C4-2B (cell line): ENCODE measurements around the gene CPB2.

ENCODE experiments used
- H3K27ac ChIP-seq: fragments of 450-650 bp; 2 replicates; pipeline ENCODE4 v1.5.1; 2017
- ZFX ChIP-seq: fragments of 450-650 bp; IDR thresholded peaks from 2 replicates; pipeline ENCODE4 v1.6.1; 2017
- TF ChIP-seq, protein P1 (sequence below): fragments of 450-650 bp; conservative IDR thresholded peaks from 2 replicates; pipeline ENCODE4 v1.5.1; 2017; ENCODE audit warnings: mild to moderate bottlenecking

CPB2 gene, protein sequence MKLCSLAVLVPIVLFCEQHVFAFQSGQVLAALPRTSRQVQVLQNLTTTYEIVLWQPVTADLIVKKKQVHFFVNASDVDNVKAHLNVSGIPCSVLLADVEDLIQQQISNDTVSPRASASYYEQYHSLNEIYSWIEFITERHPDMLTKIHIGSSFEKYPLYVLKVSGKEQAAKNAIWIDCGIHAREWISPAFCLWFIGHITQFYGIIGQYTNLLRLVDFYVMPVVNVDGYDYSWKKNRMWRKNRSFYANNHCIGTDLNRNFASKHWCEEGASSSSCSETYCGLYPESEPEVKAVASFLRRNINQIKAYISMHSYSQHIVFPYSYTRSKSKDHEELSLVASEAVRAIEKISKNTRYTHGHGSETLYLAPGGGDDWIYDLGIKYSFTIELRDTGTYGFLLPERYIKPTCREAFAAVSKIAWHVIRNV

DNA sequence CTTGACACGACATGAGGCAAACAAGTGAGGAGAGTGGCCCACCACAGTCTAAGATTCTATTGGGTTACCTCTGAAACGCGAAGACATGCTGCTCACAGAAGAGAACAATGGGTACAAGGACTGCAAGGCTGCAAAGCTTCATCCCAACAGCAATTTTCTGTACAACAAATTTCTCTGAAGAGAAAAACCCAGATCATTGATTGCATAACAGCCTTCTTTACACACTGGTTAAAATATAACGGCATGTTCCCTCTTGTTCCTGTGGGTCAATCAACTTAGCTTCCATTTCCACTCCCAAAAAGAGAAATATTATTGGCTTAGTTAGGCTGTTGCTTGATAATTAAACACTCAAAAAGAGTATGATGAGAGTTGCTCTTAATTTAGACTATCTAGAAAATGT is at the start of gene CPB2:
TSS of gene CPB2 (minus strand) at position 166 of the 400 bp plus-strand sequence. CDS start at position 142, 24 bp downstream.
- TF ChIP-seq, protein P1, sequence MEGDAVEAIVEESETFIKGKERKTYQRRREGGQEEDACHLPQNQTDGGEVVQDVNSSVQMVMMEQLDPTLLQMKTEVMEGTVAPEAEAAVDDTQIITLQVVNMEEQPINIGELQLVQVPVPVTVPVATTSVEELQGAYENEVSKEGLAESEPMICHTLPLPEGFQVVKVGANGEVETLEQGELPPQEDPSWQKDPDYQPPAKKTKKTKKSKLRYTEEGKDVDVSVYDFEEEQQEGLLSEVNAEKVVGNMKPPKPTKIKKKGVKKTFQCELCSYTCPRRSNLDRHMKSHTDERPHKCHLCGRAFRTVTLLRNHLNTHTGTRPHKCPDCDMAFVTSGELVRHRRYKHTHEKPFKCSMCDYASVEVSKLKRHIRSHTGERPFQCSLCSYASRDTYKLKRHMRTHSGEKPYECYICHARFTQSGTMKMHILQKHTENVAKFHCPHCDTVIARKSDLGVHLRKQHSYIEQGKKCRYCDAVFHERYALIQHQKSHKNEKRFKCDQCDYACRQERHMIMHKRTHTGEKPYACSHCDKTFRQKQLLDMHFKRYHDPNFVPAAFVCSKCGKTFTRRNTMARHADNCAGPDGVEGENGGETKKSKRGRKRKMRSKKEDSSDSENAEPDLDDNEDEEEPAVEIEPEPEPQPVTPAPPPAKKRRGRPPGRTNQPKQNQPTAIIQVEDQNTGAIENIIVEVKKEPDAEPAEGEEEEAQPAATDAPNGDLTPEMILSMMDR, result no peak
- no peak for TF ChIP-seq ZFX
- no peak within 1 kb of the TSS for H3K27ac ChIP-seq

DNA sequence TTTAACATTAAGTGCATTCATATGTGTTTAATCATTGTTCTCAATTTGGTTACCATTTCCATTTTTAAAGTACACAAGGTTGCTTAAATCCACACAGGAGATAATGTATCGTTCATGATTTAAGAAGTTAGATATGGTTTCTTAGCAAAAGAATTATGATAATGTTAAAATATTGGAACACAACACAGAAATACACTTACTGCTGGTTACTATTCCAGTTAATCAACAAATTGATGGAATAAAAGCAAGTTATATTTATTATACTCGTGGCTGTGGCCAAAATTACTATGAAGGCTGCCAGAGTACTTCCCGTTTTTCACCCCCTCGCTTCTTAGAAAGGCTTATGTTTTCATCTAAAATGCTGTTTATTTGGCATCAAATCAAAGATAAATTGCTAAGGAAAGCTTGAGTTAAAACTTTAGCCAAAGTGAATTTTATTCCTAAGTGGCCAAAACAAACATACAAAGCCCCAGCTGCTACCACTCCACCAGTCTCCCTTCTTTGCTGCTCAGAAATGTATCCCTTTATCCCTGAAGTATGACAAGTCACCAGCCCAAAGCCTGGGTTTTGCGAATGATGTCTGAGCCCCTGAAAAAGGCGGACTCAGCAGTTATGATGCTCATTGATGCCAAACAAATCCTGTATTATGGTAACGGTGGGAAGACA is 49.4 kb upstream of the CPB2 start:
- TF ChIP-seq ZFX, result no peak
- H3K27ac ChIP-seq, result no peak overlapping the region

DNA sequence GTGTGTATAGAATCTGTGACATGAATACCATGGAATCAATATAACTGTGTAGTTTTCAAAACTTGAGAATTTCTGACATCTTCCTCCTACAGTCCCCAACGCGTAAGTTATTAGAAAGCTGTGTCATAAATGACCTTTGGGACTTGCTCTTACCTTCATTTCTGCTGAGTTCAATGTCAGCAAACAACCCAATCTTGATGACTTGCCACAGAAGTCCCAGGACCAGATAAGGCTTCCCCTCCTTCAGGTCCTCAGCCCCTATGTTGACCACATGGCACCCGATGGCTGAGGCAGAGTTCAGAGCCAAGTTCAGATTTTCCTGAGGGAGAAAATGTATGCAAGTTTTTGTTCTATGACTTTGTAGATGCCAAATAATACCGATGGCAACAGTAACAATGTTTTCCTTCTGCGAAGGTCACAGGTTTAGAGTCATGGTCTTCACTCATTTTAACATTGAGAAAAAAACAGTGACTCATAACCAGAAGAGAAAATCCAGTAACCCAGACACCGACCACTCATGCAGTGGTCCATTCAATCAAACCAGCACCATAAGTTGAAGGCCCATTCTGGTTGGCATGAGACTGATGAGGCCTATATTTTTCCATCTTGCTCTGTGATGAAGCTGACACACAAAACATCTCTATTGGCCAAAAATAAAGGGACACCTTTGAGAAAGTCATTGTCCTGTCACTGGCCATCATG is 47.9 kb upstream of the CPB2 start:
- TF ChIP-seq ZFX, result no peak
- TF ChIP-seq, protein P1, result no peak
- H3K27ac ChIP-seq, result no peak overlapping the region

DNA sequence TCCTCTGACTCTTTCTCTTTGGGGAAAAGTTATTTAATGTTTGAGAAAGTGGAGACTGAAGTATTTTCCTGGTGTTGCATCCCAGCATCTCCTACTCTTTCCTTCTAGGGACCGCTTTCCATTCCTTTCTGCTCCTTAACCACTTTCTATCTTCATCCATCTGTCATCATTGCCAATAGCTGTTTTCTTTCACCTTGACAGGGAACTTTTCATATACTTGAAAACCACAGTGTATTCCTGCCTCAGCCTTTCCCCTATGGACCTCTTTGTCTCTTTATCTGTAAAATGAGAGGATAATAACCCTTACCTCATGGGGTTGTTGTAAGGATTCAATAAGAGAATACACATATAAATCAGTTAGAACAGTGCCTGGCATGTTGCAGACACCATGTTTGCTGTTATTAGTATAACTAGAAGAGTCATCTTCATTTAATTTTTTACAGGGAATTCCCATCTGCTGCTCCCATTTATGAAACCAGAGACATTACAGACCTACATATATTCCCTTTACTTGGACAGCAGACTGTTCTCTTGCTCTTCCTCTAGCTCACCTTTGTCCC is 45.4 kb upstream of the CPB2 start:
- H3K27ac ChIP-seq, result no peak overlapping the region
- no peak for TF ChIP-seq ZFX
- TF ChIP-seq, protein P1, result no peak

DNA sequence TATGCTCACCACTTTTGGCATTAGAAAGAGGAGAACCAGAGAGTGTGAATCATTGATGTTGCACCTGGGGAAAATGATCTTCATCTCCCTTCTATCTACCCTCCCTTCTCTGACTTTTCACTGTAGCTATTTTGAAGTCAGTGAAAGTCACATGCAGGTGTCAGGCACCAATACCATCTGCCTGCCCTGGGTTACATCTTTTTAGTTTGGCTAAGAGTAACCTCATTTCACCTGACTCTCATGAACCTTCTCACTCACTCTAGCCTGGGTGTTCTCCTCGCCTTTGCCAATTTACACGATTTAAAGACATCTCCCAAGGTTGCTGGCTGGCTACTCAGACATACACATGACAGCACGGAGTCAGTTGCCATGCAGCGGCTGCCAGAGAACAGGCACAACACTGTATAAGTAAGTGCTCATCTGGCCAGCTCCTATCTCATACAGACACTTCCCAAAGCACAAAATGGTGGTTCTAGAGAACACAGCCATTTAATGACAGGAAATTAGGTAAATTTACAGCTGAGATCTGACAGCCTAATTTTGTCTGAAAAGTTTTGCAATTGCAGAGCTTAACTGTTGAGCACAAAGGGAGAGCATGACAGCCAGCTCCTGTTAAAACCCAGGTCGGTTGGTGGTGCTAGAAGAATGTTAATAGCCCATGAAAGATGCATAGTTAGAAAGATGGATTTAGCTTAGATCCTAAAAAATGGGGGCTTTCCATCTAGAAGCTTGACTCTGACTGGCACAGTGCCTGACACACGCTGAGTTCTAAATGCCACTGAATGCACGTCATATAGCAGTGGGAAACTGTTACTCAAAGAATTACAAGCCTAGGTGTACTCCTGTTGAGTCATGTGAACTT is 44.7 kb upstream of the CPB2 start:
- H3K27ac ChIP-seq, result no peak overlapping the region
- TF ChIP-seq ZFX, result no peak
- TF ChIP-seq, protein P1, result no peak

DNA sequence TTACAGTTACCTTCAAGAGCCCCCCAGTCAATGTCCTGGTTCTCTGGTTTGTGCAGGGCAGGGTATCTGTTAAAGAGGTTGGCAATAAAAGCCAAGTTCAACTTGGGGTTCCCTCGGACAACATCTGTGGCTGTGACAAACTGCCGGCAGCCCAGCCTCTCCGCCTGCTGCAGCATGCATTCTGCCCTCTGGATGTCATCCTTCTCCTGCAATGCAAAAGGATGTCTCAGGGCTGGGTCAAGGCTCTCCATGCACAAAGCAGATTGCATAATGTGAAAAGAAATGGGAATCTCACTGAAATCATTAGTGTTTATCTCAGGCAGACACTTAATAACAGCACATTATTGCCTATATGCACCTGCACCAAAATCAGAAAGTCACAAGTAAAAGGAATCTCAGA is 42.1 kb upstream of the CPB2 start:
- no peak for TF ChIP-seq ZFX
- TF ChIP-seq, protein P1, result peak; percentile 10
- no peak overlapping the region for H3K27ac ChIP-seq

DNA sequence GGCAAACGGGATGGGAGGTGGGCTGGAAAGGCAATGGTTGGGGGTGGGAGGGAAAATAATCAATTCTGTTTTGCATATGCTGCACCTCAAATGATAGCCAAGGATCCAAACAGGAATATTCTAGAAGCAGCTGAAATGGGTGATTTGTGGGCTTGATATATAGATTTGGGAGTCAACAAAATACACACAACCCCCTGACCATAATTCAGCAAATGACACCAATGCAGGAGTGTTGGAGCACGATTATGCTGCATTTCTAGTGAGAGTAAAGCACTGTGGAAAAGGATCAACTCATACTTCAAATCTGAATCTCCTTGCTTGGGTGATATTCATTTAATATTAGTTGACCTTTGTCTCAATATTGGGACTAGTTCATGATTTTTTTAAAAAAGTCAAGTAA is 41.1 kb upstream of the CPB2 start:
- TF ChIP-seq ZFX, result no peak
- TF ChIP-seq, protein P1, result no peak
- no peak overlapping the region for H3K27ac ChIP-seq
